Endothelial cell of umbilical vein (primary cell): ENCODE data around the gene B3GALT5. TPM values are rescaled to one million over a fixed set of nuclear protein-coding genes. Genes with fewer than 3 reads are reported as not detected.

Experiments
- BruUV-seq: library from RNA; stranded (reverse); fragments of 400-500 nt; replicated peaks from 2 replicates; lab custom pipeline; 2021; lab: Mats Ljungman, UMichigan
- CTCF ChIA-PET: fragments of 300-600, 350-600 bp; sonication (Branson Sonifier 250); formaldehyde crosslinking; loops from one replicate; lab custom pipeline; 2021; ENCODE audit warnings: antibody characterized with exemption, inconsistent platforms; lab: Charles Lee
- POLR2A ChIA-PET: fragments of 300-600, 350-600 bp; sonication (Branson Sonifier 250); formaldehyde crosslinking; loops from one replicate; lab custom pipeline; 2021; ENCODE audit warnings: antibody characterized with exemption, inconsistent platforms; lab: Charles Lee
- DNase-seq: peaks from one replicate; pipeline ENCODE4 v3.0.0-alpha.2; 2011; ENCODE audit warnings: low read depth, low spot score
- FAIRE-seq: peaks from 2 replicates; lab custom pipeline; 2011; peaks lifted over from hg19 to GRCh38; lab: Jason Lieb, UNC
- H2AFZ ChIP-seq: 2 replicates; pipeline ENCODE4 v1.6.0; 2012; ENCODE audit warnings: low read depth, low read length, control low read depth, inconsistent platforms
- H3K27ac ChIP-seq: 2 replicates; pipeline ENCODE4 v1.5.1; 2011; ENCODE audit warnings: low read depth, mild to moderate bottlenecking, control low read depth, low read length, moderate library complexity; ENCODE audit not compliant: insufficient read depth
- H3K27me3 ChIP-seq, 2 experiments: 2 replicates each; pipeline versions ENCODE4 v1.6.0 to v1.6.1; 2011; ENCODE audit warnings: low read length in 2 of 2, mixed read lengths in 1 of 2; ENCODE audit not compliant: control insufficient read depth in 2 of 2, insufficient read depth in 2 of 2
- H3K36me3 ChIP-seq, 2 experiments: 2 replicates in 1 of 2; 3 replicates in 1 of 2; pipeline ENCODE4 v1.5.1; 2011; ENCODE audit warnings: low read length in 2 of 2, mild to moderate bottlenecking in 1 of 2, moderate library complexity in 1 of 2; ENCODE audit not compliant: control insufficient read depth in 2 of 2, insufficient read depth in 2 of 2; ENCODE audit errors: extremely low read depth in 1 of 2
- H3K4me1 ChIP-seq: 3 replicates; pipeline ENCODE4 v1.5.1; 2011; ENCODE audit warnings: mild to moderate bottlenecking, low read length; ENCODE audit not compliant: control insufficient read depth, insufficient read depth; ENCODE audit errors: extremely low read depth
- H3K4me2 ChIP-seq: 2 replicates; pipeline ENCODE4 v1.6.1; 2011; ENCODE audit warnings: low read length, control low read depth, mixed read lengths; ENCODE audit not compliant: insufficient read depth
- H3K4me3 ChIP-seq, 3 experiments: fragments of 200-600 bp in 1 of 3; sonication (generic), shearing (Covaris generic) in 1 of 3; replicated peaks in 1 of 3; 2 replicates each; pipeline ENCODE4 v1.5.1; 2011 to 2016; ENCODE audit warnings: control low read depth in 3 of 3, low read length in 3 of 3, mild to moderate bottlenecking in 2 of 3, inconsistent platforms in 1 of 3, low read depth in 1 of 3, moderate library complexity in 1 of 3; ENCODE audit not compliant: insufficient read depth in 1 of 3
- H3K79me2 ChIP-seq: 2 replicates; pipeline ENCODE4 v1.6.0; 2012; ENCODE audit warnings: low read length, inconsistent platforms; ENCODE audit not compliant: control insufficient read depth, insufficient read depth
- H3K9ac ChIP-seq: replicated peaks from 2 replicates; pipeline ENCODE3; 2011; ENCODE audit warnings: low read length, control low read depth; ENCODE audit not compliant: insufficient read depth; ENCODE audit errors: extremely low read depth
- H3K9me1 ChIP-seq: replicated peaks from 3 replicates; pipeline ENCODE4 v1.6.0; 2011; ENCODE audit warnings: mild to moderate bottlenecking, low read length; ENCODE audit not compliant: control insufficient read depth, insufficient read depth; ENCODE audit errors: extremely low read depth
- H3K9me3 ChIP-seq: replicated peaks from 2 replicates; pipeline ENCODE4 v1.5.1; 2012; ENCODE audit warnings: low read length, inconsistent platforms; ENCODE audit not compliant: control insufficient read depth, insufficient read depth
- H4K20me1 ChIP-seq: replicated peaks from 2 replicates; pipeline ENCODE3; 2011; ENCODE audit warnings: mild to moderate bottlenecking, low read length; ENCODE audit not compliant: control insufficient read depth, insufficient read depth; ENCODE audit errors: extremely low read depth
- CTCF ChIP-seq, 2 donors: IDR thresholded peaks; 1 replicate in 1 of 2; 2 replicates in 1 of 2; pipeline ENCODE4 v1.5.1; 2011; ENCODE audit warnings: low read length in 2 of 2, mild to moderate bottlenecking in 2 of 2, moderate library complexity in 2 of 2, control low read depth in 1 of 2, inconsistent platforms in 1 of 2, low read depth in 1 of 2; ENCODE audit not compliant: insufficient read depth in 1 of 2; ENCODE audit errors: extremely low read depth in 1 of 2
- EZH2 ChIP-seq: IDR thresholded peaks from 2 replicates; pipeline ENCODE4 v1.6.1; 2012; ENCODE audit warnings: borderline replicate concordance, low read depth, mild to moderate bottlenecking, moderate library complexity, low read length, inconsistent platforms; ENCODE audit not compliant: severe bottlenecking
- FOS ChIP-seq: IDR thresholded peaks from 2 replicates; pipeline ENCODE4 v1.6.1; 2011; ENCODE audit warnings: mild to moderate bottlenecking, low read length, moderate library complexity, borderline replicate concordance; ENCODE audit not compliant: insufficient read depth
- GATA2 ChIP-seq: IDR thresholded peaks from 2 replicates; pipeline ENCODE4 v1.7.0; 2011; ENCODE audit warnings: low read depth, mild to moderate bottlenecking, moderate library complexity, mixed read lengths, low read length; ENCODE audit not compliant: insufficient read length, insufficient read depth
- JUN ChIP-seq: IDR thresholded peaks from 2 replicates; pipeline ENCODE4 v1.6.1; 2011; ENCODE audit warnings: borderline replicate concordance, low read depth; ENCODE audit not compliant: insufficient read length, insufficient read depth
- MAX ChIP-seq: IDR thresholded peaks from 2 replicates; pipeline ENCODE4 v1.6.1; 2011; ENCODE audit not compliant: insufficient read depth, insufficient read length
- MYC ChIP-seq: IDR thresholded peaks from one replicate; pipeline ENCODE4 v1.6.1; 2011; ENCODE audit warnings: mild to moderate bottlenecking, low read depth, low read length
- POLR2A ChIP-seq: IDR thresholded peaks from 2 replicates; pipeline ENCODE4 v1.6.1; 2012; ENCODE audit warnings: low read depth, mild to moderate bottlenecking, control low read depth, low read length
- POLR2AphosphoS5 ChIP-seq: IDR thresholded peaks from 2 replicates; pipeline ENCODE4 v1.6.1; 2012; ENCODE audit warnings: low read depth, mild to moderate bottlenecking, control low read depth, low read length, moderate library complexity; ENCODE audit not compliant: insufficient read depth
- dilution Hi-C: fragments of 300-500 bp; cut with MboI; formaldehyde crosslinking; loops from one replicate; pipeline ENCODE4 v1.15.0; 2019; ENCODE audit warnings: low sequenced_read_pairs; ENCODE audit not compliant: extremely low pct_ligation_motif_present
- intact Hi-C: fragments of 100-400 bp; cut with micrococcal nuclease; formaldehyde crosslinking; loops from one replicate; pipeline ENCODE4 v1.10.0; 2022
- polyA plus RNA-seq, 4 experiments: library from polyadenylated mRNA; depleted of rRNA in 3 of 4; stranded (reverse) in 3 of 4; unstranded in 1 of 4; fragments of >200 nt; gene quantifications; 2 replicates each; pipeline versions ENCODE4 v1.2.1 to v1.2.3, GENCODE V29; 2011 to 2012; ENCODE audit warnings: missing spikeins in 1 of 4
- total RNA-seq: library from RNA; stranded (reverse); gene quantifications from 2 replicates; pipeline ENCODE4 v1.2.3, GENCODE V29; 2021

The B3GALT5 gene
- total and polyA plus RNA-seq, 2 donors (not counting 3 experiments of a cell fraction or from before 2014, with no cell fraction given), result 0.04 TPM; not detected in 1

- no TSS peak for BruUV-seq
- dilution Hi-C loops (no loop called here), intact Hi-C loops (no loop called here)
- H3K4me1 ChIP-seq, result no peaks in the 10 kb centered on the region
- H3K27ac ChIP-seq, result no peak overlapping the region
- TF ChIP-seq FOS (no peak), MYC (no peak), MAX (no peak), CTCF (IDR thresholded peaks at IDR 0.05; ENCODE audit: extremely low read depth in 1 of 2, insufficient read depth in 1 of 2, low read depth in 1 of 2, low read length in 2 of 2) (no peak), GATA2 (no peak)
- H3K4me2 ChIP-seq, result no peak overlapping the region
- no peaks in the 10 kb centered on the region for H3K36me3 ChIP-seq
- no peaks in the 10 kb centered on the region for H3K27me3 ChIP-seq
- FAIRE-seq (no peak), DNase-seq (no peak)
- ChIA-PET POLR2A (no interaction called here), CTCF (interaction anchor here (0.5 kb wide), 1 partner anchor 154 kb away, joined by 3 read pairs; no protein-coding TSS in a partner anchor)
- no peak overlapping the region for H2AFZ ChIP-seq
- no peaks in the 10 kb centered on the region for H3K9me3 ChIP-seq
- H3K9ac ChIP-seq, result no peak overlapping the region
- H3K4me3 ChIP-seq, result no peak overlapping the region
- H3K79me2 ChIP-seq, result no peaks in the 10 kb centered on the region
- no peaks in the 10 kb centered on the region for H4K20me1 ChIP-seq
- no peaks in the 10 kb centered on the region for H3K9me1 ChIP-seq
These were observed 55.6 kb downstream of the B3GALT5 start for GRCh38 chr21:39668369-39668768.

- Histone ChIP-seq H2AFZ (no peak overlapping the region), H3K79me2 (no peaks in the 10 kb centered on the region), H4K20me1 (no peaks in the 10 kb centered on the region), H3K36me3 (no peaks in the 10 kb centered on the region), H3K27me3 (no peaks in the 10 kb centered on the region), H3K9me1 (no peaks in the 10 kb centered on the region), H3K4me1 (no peaks in the 10 kb centered on the region), H3K9ac (no peak overlapping the region), H3K27ac (no peak overlapping the region), H3K4me3 (no peak overlapping the region), H3K9me3 (no peaks in the 10 kb centered on the region), H3K4me2 (no peak overlapping the region)
- no TSS peak for BruUV-seq
- FAIRE-seq, result no peak
- ChIA-PET POLR2A (no interaction called here), CTCF (no interaction called here)
- TF ChIP-seq CTCF (IDR thresholded peaks at IDR 0.05; ENCODE audit: extremely low read depth in 1 of 2, insufficient read depth in 1 of 2, low read depth in 1 of 2, low read length in 2 of 2) (no peak), MAX (no peak), POLR2A (no peak), POLR2AphosphoS5 (no peak), FOS (no peak), GATA2 (no peak), JUN (no peak), EZH2 (no peak), MYC (no peak)
- no peak for DNase-seq
- intact Hi-C loops, result no loop called here
- dilution Hi-C loops, result no loop called here
These were observed 56.7 kb downstream of the B3GALT5 start for GRCh38 chr21:39669485-39669884.
